Measurements from ENCODE around the gene CCDC82. TPM values are rescaled to one million over a fixed set of nuclear protein-coding genes. Genes with fewer than 3 reads are reported as not detected.

CCDC82 gene
- total RNA-seq, 1 donor from 2014 or later: 26.2 TPM

GRCh38 chr11:96337541-96338431 is 51.9 kb downstream of the CCDC82 start:
- no peak for TF ChIP-seq EZH2 (IDR thresholded peaks at IDR 0.05; ENCODE audit: insufficient read depth, low read length)
- no peak for TF ChIP-seq CTCF (IDR thresholded peaks at IDR 0.05; ENCODE audit: insufficient read depth, low read depth, low read length)
- Histone ChIP-seq H3K9me3 (ENCODE audit: insufficient read depth, low read depth, low read length) (no peaks in the 10 kb centered on the region), H3K27me3 (ENCODE audit: insufficient read depth, low read length) (no peaks in the 10 kb centered on the region), H3K4me1 (ENCODE audit: insufficient read depth, low read length) (peaks cover 48% of the 10 kb centered on the region), H3K79me2 (ENCODE audit: insufficient read depth, low read length) (peaks cover 99% of the 10 kb centered on the region), H3K27ac (ENCODE audit: low read depth, low read length) (peak overlapping the region; percentile 92), H2AFZ (ENCODE audit: low read depth, low read length) (no peak overlapping the region), H4K20me1 (ENCODE audit: insufficient read depth, low read length) (peaks cover 12% of the 10 kb centered on the region), H3K9ac (ENCODE audit: low read length) (peak overlapping the region; percentile 99), H3K4me2 (ENCODE audit: low read length) (peak overlapping the region; percentile 92), H3K4me3 (ENCODE audit: insufficient read depth, low read depth, low read length) (peak overlapping the region; percentile 18), H3K36me3 (ENCODE audit: insufficient read depth, low read length) (peaks cover 6% of the 10 kb centered on the region)
- Mint-ChIP-seq H3K9me3 (ENCODE audit: unreplicated experiment) (no peaks in the 10 kb centered on the region), H3K27me3 (ENCODE audit: low read depth, unreplicated experiment) (no peaks in the 10 kb centered on the region), H3K4me1 (ENCODE audit: low read depth, unreplicated experiment) (peaks cover 51% of the 10 kb centered on the region), H3K36me3 (ENCODE audit: low read depth, unreplicated experiment) (peaks cover 10% of the 10 kb centered on the region), H3K4me3 (ENCODE audit: unreplicated experiment) (peak overlapping the region; percentile 88), H3K27ac (ENCODE audit: unreplicated experiment) (peak overlapping the region; percentile 67)
- FAIRE-seq (no peak), DNase-seq (ENCODE audit: low read depth) (no peak)

- peaks cover 6% of the 10 kb centered on the region for H3K36me3 ChIP-seq (ENCODE audit: insufficient read depth, low read length)
- H3K4me1 ChIP-seq (ENCODE audit: insufficient read depth, low read length): peaks cover 49% of the 10 kb centered on the region
- H2AFZ ChIP-seq (ENCODE audit: low read depth, low read length): no peak overlapping the region
- TF ChIP-seq EZH2 (IDR thresholded peaks at IDR 0.05; ENCODE audit: insufficient read depth, low read length) (no peak), CTCF (IDR thresholded peaks at IDR 0.05; ENCODE audit: insufficient read depth, low read depth, low read length) (no peak)
- H3K36me3 Mint-ChIP-seq (ENCODE audit: low read depth, unreplicated experiment): peaks cover 9% of the 10 kb centered on the region
- H3K27me3 ChIP-seq (ENCODE audit: insufficient read depth, low read length): no peaks in the 10 kb centered on the region
- no peak overlapping the region for H3K4me3 Mint-ChIP-seq (ENCODE audit: unreplicated experiment)
- H3K79me2 ChIP-seq (ENCODE audit: insufficient read depth, low read length): peaks cover 98% of the 10 kb centered on the region
- DNase-seq (ENCODE audit: low read depth): no peak
- no peak overlapping the region for H3K4me2 ChIP-seq (ENCODE audit: low read length)
- H3K9ac ChIP-seq (ENCODE audit: low read length): no peak overlapping the region
- H3K27me3 Mint-ChIP-seq (ENCODE audit: low read depth, unreplicated experiment): no peaks in the 10 kb centered on the region
- no peaks in the 10 kb centered on the region for H3K9me3 Mint-ChIP-seq (ENCODE audit: unreplicated experiment)
- no peak overlapping the region for H3K4me3 ChIP-seq (ENCODE audit: insufficient read depth, low read depth, low read length)
- FAIRE-seq: no peak
- no peaks in the 10 kb centered on the region for H3K9me3 ChIP-seq (ENCODE audit: insufficient read depth, low read depth, low read length)
- no peak overlapping the region for H3K27ac ChIP-seq (ENCODE audit: low read depth, low read length)
- H4K20me1 ChIP-seq (ENCODE audit: insufficient read depth, low read length): peaks cover 9% of the 10 kb centered on the region
- H3K4me1 Mint-ChIP-seq (ENCODE audit: low read depth, unreplicated experiment): peaks cover 60% of the 10 kb centered on the region
- no peak overlapping the region for H3K27ac Mint-ChIP-seq (ENCODE audit: unreplicated experiment)
Observed at GRCh38 chr11:96335388-96335787, 54.3 kb downstream of the CCDC82 start.

GRCh38 chr11:96334219-96334618 is 55.5 kb downstream of the CCDC82 start:
- peaks cover 13% of the 10 kb centered on the region for H3K36me3 Mint-ChIP-seq (ENCODE audit: low read depth, unreplicated experiment)
- no peak overlapping the region for H3K4me3 Mint-ChIP-seq (ENCODE audit: unreplicated experiment)
- no peak overlapping the region for H3K27ac Mint-ChIP-seq (ENCODE audit: unreplicated experiment)
- no peaks in the 10 kb centered on the region for H3K27me3 ChIP-seq (ENCODE audit: insufficient read depth, low read length)
- H3K4me2 ChIP-seq (ENCODE audit: low read length): no peak overlapping the region
- FAIRE-seq (no peak), DNase-seq (ENCODE audit: low read depth) (no peak)
- no peak overlapping the region for H3K27ac ChIP-seq (ENCODE audit: low read depth, low read length)
- no peak overlapping the region for H3K9ac ChIP-seq (ENCODE audit: low read length)
- peaks cover 98% of the 10 kb centered on the region for H3K79me2 ChIP-seq (ENCODE audit: insufficient read depth, low read length)
- H2AFZ ChIP-seq (ENCODE audit: low read depth, low read length): no peak overlapping the region
- H4K20me1 ChIP-seq (ENCODE audit: insufficient read depth, low read length): peaks cover 9% of the 10 kb centered on the region
- H3K9me3 ChIP-seq (ENCODE audit: insufficient read depth, low read depth, low read length): no peaks in the 10 kb centered on the region
- no peaks in the 10 kb centered on the region for H3K9me3 Mint-ChIP-seq (ENCODE audit: unreplicated experiment)
- peaks cover 46% of the 10 kb centered on the region for H3K4me1 ChIP-seq (ENCODE audit: insufficient read depth, low read length)
- peaks cover 6% of the 10 kb centered on the region for H3K36me3 ChIP-seq (ENCODE audit: insufficient read depth, low read length)
- H3K4me1 Mint-ChIP-seq (ENCODE audit: low read depth, unreplicated experiment): peaks cover 62% of the 10 kb centered on the region
- no peak overlapping the region for H3K4me3 ChIP-seq (ENCODE audit: insufficient read depth, low read depth, low read length)
- no peak for TF ChIP-seq EZH2 (IDR thresholded peaks at IDR 0.05; ENCODE audit: insufficient read depth, low read length)
- no peak for TF ChIP-seq CTCF (IDR thresholded peaks at IDR 0.05; ENCODE audit: insufficient read depth, low read depth, low read length)
- no peaks in the 10 kb centered on the region for H3K27me3 Mint-ChIP-seq (ENCODE audit: low read depth, unreplicated experiment)
